HL-60 (cell line): ENCODE measurements around the gene RBFOX1.

ENCODE experiments used
- DNase-seq, 2 experiments: peaks; one replicate each; pipeline ENCODE4 v3.0.0-alpha.2; 2010 to 2020; ENCODE audit warnings: low read depth in 1 of 2, low spot score in 1 of 2
- H3K27ac ChIP-seq: fragments of 250-450 bp; sonication (Bioruptor Pico); replicated peaks from 2 replicates; pipeline ENCODE4 v1.5.1; 2020; ENCODE audit warnings: mild to moderate bottlenecking, moderate library complexity
- H3K27me3 ChIP-seq: fragments of 250-450 bp; sonication (Bioruptor Pico); 2 replicates; pipeline ENCODE4 v1.5.1; 2021; ENCODE audit warnings: mild to moderate bottlenecking, moderate library complexity; ENCODE audit not compliant: insufficient read depth, poor library complexity, severe bottlenecking
- H3K4me3 ChIP-seq: replicated peaks from 2 replicates; pipeline ENCODE4 v1.5.1; 2011; ENCODE audit warnings: mild to moderate bottlenecking, control low read depth, low read length; ENCODE audit not compliant: insufficient read depth
- GABPA ChIP-seq: IDR thresholded peaks from 2 replicates; pipeline ENCODE4 v1.6.1; 2012; ENCODE audit warnings: low read depth
- POLR2AphosphoS5 ChIP-seq: IDR thresholded peaks from 2 replicates; pipeline ENCODE4 v1.6.1; 2012; ENCODE audit warnings: low read depth
- SPI1 ChIP-seq: IDR thresholded peaks from 2 replicates; pipeline ENCODE4 v1.6.1; 2012; ENCODE audit warnings: low read depth, mild to moderate bottlenecking, borderline replicate concordance
- TF ChIP-seq, protein P1 (sequence below): IDR thresholded peaks from one replicate; pipeline ENCODE4 v1.5.1; 2011; ENCODE audit warnings: low read length, control low read depth, inconsistent platforms; ENCODE audit not compliant: insufficient read depth
- TF ChIP-seq, protein P2 (sequence below): IDR thresholded peaks from 2 replicates; pipeline ENCODE4 v1.6.1; 2012; ENCODE audit warnings: low read depth; ENCODE audit not compliant: insufficient replicate concordance

Gene RBFOX1

DNA sequence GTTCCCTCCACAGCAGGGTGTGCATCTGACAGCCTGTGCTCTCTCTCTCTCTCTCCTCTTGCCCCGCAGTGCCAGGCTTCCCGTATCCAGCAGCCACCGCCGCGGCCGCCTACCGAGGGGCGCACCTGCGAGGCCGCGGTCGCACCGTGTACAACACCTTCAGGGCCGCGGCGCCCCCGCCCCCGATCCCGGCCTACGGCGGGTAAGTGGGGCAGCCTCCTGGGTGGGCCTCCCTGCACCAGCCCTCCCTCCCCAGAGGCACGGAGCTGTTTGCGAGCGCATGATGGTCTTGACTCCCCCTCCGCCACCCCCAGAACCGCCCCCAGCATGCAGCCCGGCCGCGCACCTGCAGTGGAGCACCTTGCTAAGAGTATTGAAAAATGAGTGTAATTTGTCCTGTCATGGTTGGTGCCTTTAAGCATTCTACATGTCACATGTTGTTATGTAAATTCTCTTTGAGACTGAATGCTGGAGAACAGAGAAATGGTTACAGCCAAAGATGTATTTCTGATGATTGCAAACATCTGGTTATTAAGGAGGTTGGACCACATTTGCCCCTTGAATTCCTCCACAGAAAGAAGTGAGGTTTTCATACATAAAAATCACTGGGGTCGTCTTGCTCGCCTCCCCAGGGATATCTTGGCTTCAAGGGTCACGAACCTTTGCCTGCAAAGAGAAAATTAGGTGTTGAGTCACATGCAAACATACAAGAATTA is 321.3 kb downstream of the RBFOX1 start:
- Histone ChIP-seq H3K27ac (no peak overlapping the region), H3K27me3 (no peaks in the 10 kb centered on the region), H3K4me3 (no peak overlapping the region)
- no peak for DNase-seq
- TF ChIP-seq POLR2AphosphoS5 (no peak), SPI1 (no peak), GABPA (no peak)
- TF ChIP-seq, protein P1, sequence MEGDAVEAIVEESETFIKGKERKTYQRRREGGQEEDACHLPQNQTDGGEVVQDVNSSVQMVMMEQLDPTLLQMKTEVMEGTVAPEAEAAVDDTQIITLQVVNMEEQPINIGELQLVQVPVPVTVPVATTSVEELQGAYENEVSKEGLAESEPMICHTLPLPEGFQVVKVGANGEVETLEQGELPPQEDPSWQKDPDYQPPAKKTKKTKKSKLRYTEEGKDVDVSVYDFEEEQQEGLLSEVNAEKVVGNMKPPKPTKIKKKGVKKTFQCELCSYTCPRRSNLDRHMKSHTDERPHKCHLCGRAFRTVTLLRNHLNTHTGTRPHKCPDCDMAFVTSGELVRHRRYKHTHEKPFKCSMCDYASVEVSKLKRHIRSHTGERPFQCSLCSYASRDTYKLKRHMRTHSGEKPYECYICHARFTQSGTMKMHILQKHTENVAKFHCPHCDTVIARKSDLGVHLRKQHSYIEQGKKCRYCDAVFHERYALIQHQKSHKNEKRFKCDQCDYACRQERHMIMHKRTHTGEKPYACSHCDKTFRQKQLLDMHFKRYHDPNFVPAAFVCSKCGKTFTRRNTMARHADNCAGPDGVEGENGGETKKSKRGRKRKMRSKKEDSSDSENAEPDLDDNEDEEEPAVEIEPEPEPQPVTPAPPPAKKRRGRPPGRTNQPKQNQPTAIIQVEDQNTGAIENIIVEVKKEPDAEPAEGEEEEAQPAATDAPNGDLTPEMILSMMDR = no peak
- TF ChIP-seq, protein P2, sequence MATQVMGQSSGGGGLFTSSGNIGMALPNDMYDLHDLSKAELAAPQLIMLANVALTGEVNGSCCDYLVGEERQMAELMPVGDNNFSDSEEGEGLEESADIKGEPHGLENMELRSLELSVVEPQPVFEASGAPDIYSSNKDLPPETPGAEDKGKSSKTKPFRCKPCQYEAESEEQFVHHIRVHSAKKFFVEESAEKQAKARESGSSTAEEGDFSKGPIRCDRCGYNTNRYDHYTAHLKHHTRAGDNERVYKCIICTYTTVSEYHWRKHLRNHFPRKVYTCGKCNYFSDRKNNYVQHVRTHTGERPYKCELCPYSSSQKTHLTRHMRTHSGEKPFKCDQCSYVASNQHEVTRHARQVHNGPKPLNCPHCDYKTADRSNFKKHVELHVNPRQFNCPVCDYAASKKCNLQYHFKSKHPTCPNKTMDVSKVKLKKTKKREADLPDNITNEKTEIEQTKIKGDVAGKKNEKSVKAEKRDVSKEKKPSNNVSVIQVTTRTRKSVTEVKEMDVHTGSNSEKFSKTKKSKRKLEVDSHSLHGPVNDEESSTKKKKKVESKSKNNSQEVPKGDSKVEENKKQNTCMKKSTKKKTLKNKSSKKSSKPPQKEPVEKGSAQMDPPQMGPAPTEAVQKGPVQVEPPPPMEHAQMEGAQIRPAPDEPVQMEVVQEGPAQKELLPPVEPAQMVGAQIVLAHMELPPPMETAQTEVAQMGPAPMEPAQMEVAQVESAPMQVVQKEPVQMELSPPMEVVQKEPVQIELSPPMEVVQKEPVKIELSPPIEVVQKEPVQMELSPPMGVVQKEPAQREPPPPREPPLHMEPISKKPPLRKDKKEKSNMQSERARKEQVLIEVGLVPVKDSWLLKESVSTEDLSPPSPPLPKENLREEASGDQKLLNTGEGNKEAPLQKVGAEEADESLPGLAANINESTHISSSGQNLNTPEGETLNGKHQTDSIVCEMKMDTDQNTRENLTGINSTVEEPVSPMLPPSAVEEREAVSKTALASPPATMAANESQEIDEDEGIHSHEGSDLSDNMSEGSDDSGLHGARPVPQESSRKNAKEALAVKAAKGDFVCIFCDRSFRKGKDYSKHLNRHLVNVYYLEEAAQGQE = no peak

DNA sequence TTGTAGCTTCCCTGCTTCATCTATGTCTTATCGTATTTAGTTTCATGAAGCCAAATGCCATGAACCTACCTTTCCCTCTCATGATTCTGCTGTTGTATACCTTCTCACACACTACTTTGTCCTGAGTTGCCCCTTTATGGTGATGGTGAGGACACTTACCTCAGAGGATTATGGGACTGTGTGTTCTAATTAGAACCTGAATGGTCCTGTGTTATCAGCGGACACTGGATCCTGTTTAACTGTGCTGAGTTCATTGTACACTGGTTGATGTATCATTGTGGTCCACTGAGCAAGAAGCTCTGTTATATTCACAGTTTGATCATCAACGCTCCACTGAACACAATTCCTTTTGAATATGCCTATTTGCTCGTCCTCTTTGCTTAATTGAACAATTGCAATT is 343.0 kb downstream of the RBFOX1 start:
- Histone ChIP-seq H3K27ac (no peak overlapping the region), H3K27me3 (no peaks in the 10 kb centered on the region), H3K4me3 (no peak overlapping the region)
- TF ChIP-seq GABPA (no peak), POLR2AphosphoS5 (no peak), SPI1 (no peak)
- TF ChIP-seq, protein P2 = no peak
- TF ChIP-seq, protein P1 = no peak
- no peak for DNase-seq

DNA sequence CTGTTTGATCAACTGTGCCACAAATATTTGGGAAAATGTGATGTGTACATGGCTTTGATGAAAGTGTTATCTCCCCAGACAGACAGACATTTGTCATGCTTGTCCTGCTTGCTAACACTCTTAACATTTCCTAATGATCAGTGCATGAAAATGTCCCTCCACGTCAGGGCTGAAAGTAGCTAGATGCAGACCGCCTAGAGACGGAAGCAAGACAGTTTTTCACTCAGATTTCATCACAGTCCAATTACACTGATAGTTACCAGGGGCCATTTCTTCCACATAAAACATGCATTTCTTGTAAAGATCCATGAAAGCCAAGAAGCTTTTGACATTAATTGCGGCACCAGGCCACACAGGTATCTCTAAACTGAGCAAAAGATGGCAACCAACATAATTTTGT is 347.7 kb downstream of the RBFOX1 start:
- DNase-seq = no peak
- TF ChIP-seq, protein P2 = no peak
- TF ChIP-seq SPI1 (no peak), GABPA (no peak), POLR2AphosphoS5 (no peak)
- TF ChIP-seq, protein P1 = no peak
- no peak overlapping the region for H3K27ac ChIP-seq
- no peaks in the 10 kb centered on the region for H3K27me3 ChIP-seq
- no peak overlapping the region for H3K4me3 ChIP-seq
